ENCODE measurements around the gene CARD19.

DNA sequence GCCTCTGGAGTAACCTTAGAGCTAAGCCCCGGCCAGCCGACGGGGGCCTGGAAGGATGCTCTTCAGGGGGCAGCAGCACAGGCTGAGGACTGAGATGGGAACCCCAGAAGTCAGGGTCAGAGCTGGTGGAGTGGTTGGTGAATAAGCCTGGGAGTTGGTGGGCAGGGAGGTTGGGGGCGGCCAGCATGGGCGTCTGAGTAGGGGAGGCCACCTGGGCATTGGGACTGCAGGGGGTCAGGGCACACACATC is 23.6 kb downstream of the CARD19 start:
- TF ChIP-seq, protein P1, sequence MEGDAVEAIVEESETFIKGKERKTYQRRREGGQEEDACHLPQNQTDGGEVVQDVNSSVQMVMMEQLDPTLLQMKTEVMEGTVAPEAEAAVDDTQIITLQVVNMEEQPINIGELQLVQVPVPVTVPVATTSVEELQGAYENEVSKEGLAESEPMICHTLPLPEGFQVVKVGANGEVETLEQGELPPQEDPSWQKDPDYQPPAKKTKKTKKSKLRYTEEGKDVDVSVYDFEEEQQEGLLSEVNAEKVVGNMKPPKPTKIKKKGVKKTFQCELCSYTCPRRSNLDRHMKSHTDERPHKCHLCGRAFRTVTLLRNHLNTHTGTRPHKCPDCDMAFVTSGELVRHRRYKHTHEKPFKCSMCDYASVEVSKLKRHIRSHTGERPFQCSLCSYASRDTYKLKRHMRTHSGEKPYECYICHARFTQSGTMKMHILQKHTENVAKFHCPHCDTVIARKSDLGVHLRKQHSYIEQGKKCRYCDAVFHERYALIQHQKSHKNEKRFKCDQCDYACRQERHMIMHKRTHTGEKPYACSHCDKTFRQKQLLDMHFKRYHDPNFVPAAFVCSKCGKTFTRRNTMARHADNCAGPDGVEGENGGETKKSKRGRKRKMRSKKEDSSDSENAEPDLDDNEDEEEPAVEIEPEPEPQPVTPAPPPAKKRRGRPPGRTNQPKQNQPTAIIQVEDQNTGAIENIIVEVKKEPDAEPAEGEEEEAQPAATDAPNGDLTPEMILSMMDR (IDR thresholded peaks at IDR 0.05; ENCODE audit: low read length), result no peak
- TF ChIP-seq EZH2 (optimal IDR thresholded peaks at IDR 0.05; ENCODE audit: low read depth, low read length) (no peak), EZH2phosphoT487 (IDR thresholded peaks at IDR 0.05; ENCODE audit: low read length) (no peak)

All from MM.1S (cell line).